Astrocyte (in vitro differentiated cells and primary cell): ENCODE data around the gene KRTAP17-1. TPM values are rescaled to one million over a fixed set of nuclear protein-coding genes. Genes with fewer than 3 reads are reported as not detected.

Experiments used
- DNase-seq: peaks from one replicate; pipeline ENCODE4 v3.0.0-alpha.2; 2010; ENCODE audit warnings: low read depth
- FAIRE-seq: peaks from 2 replicates; lab custom pipeline; 2011; peaks lifted over from hg19 to GRCh38; lab: Jason Lieb, UNC
- H2AFZ ChIP-seq: 2 replicates; pipeline ENCODE4 v1.6.0; 2012; ENCODE audit warnings: low read depth, low read length, inconsistent platforms
- H3K27ac ChIP-seq: 2 replicates; pipeline ENCODE4 v1.5.1; 2011; ENCODE audit warnings: low read depth, low read length, inconsistent platforms
- H3K27me3 ChIP-seq: 2 replicates; pipeline ENCODE4 v1.6.0; 2011; ENCODE audit warnings: low read length, inconsistent platforms; ENCODE audit not compliant: insufficient read depth
- H3K36me3 ChIP-seq: 2 replicates; pipeline ENCODE4 v1.5.1; 2011; ENCODE audit warnings: low read length, inconsistent platforms; ENCODE audit not compliant: insufficient read depth
- H3K4me1 ChIP-seq: 2 replicates; pipeline ENCODE4 v1.5.1; 2011; ENCODE audit warnings: low read length, inconsistent platforms; ENCODE audit not compliant: insufficient read depth
- H3K4me2 ChIP-seq: 2 replicates; pipeline ENCODE4 v1.6.0; 2012; ENCODE audit warnings: low read length, inconsistent platforms
- H3K4me3 ChIP-seq: 2 replicates; pipeline ENCODE4 v1.5.1; 2011; ENCODE audit warnings: low read depth, mild to moderate bottlenecking, low read length, inconsistent platforms; ENCODE audit not compliant: insufficient read depth
- H3K79me2 ChIP-seq: 2 replicates; pipeline ENCODE4 v1.6.0; 2012; ENCODE audit warnings: mild to moderate bottlenecking, low read length, inconsistent platforms; ENCODE audit not compliant: insufficient read depth
- H3K9ac ChIP-seq: 2 replicates; pipeline ENCODE4 v1.6.0; 2012; ENCODE audit warnings: mild to moderate bottlenecking, low read length, inconsistent platforms
- H3K9me3 ChIP-seq: 2 replicates; pipeline ENCODE4 v1.5.1; 2012; ENCODE audit warnings: low read depth, mild to moderate bottlenecking, low read length, inconsistent platforms; ENCODE audit not compliant: insufficient read depth
- H4K20me1 ChIP-seq: 2 replicates; pipeline ENCODE4 v1.6.0; 2012; ENCODE audit warnings: low read length, inconsistent platforms; ENCODE audit not compliant: insufficient read depth
- H3K27ac Mint-ChIP-seq: one replicate; pipeline ENCODE4 v1.8.0; 2021; ENCODE audit warnings: mild to moderate bottlenecking, mixed read lengths; ENCODE audit not compliant: unreplicated experiment
- H3K27me3 Mint-ChIP-seq: one replicate; pipeline ENCODE4 v1.8.0; 2021; ENCODE audit warnings: low read depth, mixed read lengths; ENCODE audit not compliant: unreplicated experiment
- H3K36me3 Mint-ChIP-seq: one replicate; pipeline ENCODE4 v1.8.0; 2021; ENCODE audit warnings: low read depth, mixed read lengths; ENCODE audit not compliant: unreplicated experiment
- H3K4me1 Mint-ChIP-seq: one replicate; pipeline ENCODE4 v1.8.0; 2021; ENCODE audit warnings: low read depth, mixed read lengths; ENCODE audit not compliant: unreplicated experiment
- H3K4me3 Mint-ChIP-seq: one replicate; pipeline ENCODE4 v1.8.0; 2021; ENCODE audit warnings: mild to moderate bottlenecking, moderate library complexity, mixed read lengths; ENCODE audit not compliant: unreplicated experiment
- H3K9me3 Mint-ChIP-seq: one replicate; pipeline ENCODE4 v1.8.0; 2021; ENCODE audit warnings: mild to moderate bottlenecking, mixed read lengths; ENCODE audit not compliant: unreplicated experiment
- EZH2 ChIP-seq: IDR thresholded peaks from 2 replicates; pipeline ENCODE4 v1.6.1; 2012; ENCODE audit warnings: mild to moderate bottlenecking, low read length, inconsistent platforms; ENCODE audit not compliant: insufficient read depth
- total RNA-seq: library from RNA; stranded (reverse); gene quantifications from 2 replicates; pipeline ENCODE4 v1.2.1, GENCODE V29; 2021
- TF ChIP-seq, protein P1 (sequence below): IDR thresholded peaks from 2 replicates; pipeline ENCODE4 v1.5.1; 2011; ENCODE audit warnings: low read depth, mild to moderate bottlenecking, inconsistent platforms, low read length, moderate library complexity; ENCODE audit not compliant: insufficient read depth

The KRTAP17-1 gene
- total RNA-seq, 1 donor from 2014 or later = not detected

DNA sequence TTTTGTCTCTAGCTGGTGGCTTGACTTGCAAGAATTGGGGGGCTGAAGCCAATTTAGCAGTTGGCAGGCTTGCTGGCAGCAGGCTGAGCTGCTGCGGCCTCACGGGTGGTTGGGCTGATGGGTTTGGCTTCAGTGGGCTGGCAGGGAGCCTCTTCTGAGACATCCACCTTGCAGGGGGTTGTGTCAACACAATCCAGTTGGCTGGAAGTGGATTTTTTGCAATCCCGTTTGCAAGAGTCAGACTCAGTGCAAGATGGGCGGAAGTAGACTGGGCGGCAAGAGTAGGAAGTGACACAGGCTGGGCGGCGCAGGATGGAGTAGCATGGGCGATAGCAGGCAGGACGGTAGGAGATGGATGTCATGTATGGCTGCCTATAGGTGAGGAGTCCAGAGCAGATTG, 7.9 kb downstream of the KRTAP17-1 start:
- Histone ChIP-seq H4K20me1 (no peaks in the 10 kb centered on the region), H3K9me3 (no peaks in the 10 kb centered on the region), H3K4me3 (peak overlapping the region; percentile 21), H2AFZ (peak overlapping the region; percentile 57), H3K27ac (no peak overlapping the region), H3K79me2 (no peaks in the 10 kb centered on the region), H3K9ac (no peak overlapping the region), H3K4me2 (peak overlapping the region; percentile 54), H3K27me3 (no peaks in the 10 kb centered on the region), H3K36me3 (no peaks in the 10 kb centered on the region), H3K4me1 (peaks cover 16% of the 10 kb centered on the region)
- H3K9me3 Mint-ChIP-seq = peaks cover 8% of the 10 kb centered on the region
- peaks cover 40% of the 10 kb centered on the region for H3K27me3 Mint-ChIP-seq
- no peaks in the 10 kb centered on the region for H3K4me1 Mint-ChIP-seq
- no peaks in the 10 kb centered on the region for H3K36me3 Mint-ChIP-seq
- TF ChIP-seq, protein P1, sequence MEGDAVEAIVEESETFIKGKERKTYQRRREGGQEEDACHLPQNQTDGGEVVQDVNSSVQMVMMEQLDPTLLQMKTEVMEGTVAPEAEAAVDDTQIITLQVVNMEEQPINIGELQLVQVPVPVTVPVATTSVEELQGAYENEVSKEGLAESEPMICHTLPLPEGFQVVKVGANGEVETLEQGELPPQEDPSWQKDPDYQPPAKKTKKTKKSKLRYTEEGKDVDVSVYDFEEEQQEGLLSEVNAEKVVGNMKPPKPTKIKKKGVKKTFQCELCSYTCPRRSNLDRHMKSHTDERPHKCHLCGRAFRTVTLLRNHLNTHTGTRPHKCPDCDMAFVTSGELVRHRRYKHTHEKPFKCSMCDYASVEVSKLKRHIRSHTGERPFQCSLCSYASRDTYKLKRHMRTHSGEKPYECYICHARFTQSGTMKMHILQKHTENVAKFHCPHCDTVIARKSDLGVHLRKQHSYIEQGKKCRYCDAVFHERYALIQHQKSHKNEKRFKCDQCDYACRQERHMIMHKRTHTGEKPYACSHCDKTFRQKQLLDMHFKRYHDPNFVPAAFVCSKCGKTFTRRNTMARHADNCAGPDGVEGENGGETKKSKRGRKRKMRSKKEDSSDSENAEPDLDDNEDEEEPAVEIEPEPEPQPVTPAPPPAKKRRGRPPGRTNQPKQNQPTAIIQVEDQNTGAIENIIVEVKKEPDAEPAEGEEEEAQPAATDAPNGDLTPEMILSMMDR = no peak
- TF ChIP-seq EZH2 = no peak
- no peak overlapping the region for H3K4me3 Mint-ChIP-seq
- no peak overlapping the region for H3K27ac Mint-ChIP-seq
- FAIRE-seq (no peak), DNase-seq (peak; percentile 68)

DNA sequence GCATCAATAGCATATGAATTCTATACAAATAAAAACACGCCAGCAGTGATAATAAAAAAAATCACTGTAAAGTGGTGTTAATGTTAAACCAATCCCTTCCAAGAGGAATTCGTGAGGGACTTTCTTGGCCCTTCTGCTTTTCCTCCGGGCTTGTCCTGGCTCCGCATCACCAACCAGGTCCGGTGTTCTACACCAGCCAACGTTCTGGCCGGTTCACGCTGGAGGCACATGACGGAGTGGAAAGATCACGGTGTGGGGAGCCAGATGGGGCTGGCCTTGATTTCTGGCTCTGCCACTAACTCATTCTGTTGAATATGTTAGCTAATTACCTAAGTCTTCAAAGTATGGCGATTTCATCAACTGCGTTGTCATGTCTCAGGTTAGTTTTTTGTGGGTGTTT, 11.4 kb downstream of the KRTAP17-1 start:
- no peak for FAIRE-seq
- no peaks in the 10 kb centered on the region for H3K9me3 ChIP-seq

DNA sequence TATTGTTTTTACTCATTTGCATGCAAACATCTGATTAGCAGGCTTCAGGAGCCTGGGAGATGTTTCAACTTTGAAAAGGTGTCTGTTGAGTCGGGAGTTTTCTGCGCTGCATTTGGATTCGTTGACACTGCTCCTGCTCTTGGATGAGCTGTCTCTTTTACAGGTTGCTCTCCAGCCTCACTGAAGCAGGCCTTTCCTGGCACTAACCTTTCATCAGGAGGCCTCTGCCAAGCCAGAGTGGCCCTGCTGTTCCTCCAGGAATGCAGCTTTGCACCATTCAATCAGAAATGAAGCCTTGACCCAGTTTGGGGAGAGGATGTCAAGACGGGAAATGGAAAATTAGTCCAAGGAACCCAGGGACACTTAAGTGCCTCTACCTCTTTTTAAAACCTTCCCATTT, 12.5 kb downstream of the KRTAP17-1 start:
- Histone ChIP-seq H3K4me3 (no peak overlapping the region), H3K27ac (no peak overlapping the region), H2AFZ (no peak overlapping the region), H3K9ac (no peak overlapping the region), H3K79me2 (no peaks in the 10 kb centered on the region), H3K4me1 (peaks cover 7% of the 10 kb centered on the region), H3K36me3 (no peaks in the 10 kb centered on the region), H4K20me1 (no peaks in the 10 kb centered on the region), H3K9me3 (no peaks in the 10 kb centered on the region), H3K4me2 (no peak overlapping the region), H3K27me3 (no peaks in the 10 kb centered on the region)
- no peaks in the 10 kb centered on the region for H3K36me3 Mint-ChIP-seq
- TF ChIP-seq, protein P1 = no peak
- no peak for TF ChIP-seq EZH2
- H3K27me3 Mint-ChIP-seq = peaks cover 21% of the 10 kb centered on the region
- no peak overlapping the region for H3K27ac Mint-ChIP-seq
- peaks cover 8% of the 10 kb centered on the region for H3K9me3 Mint-ChIP-seq
- DNase-seq = no peak
- no peaks in the 10 kb centered on the region for H3K4me1 Mint-ChIP-seq
- no peak overlapping the region for H3K4me3 Mint-ChIP-seq
- FAIRE-seq = no peak

More for the DNA sequence above, 11.4 kb downstream of the KRTAP17-1 start:
- H3K9me3 Mint-ChIP-seq = peaks cover 8% of the 10 kb centered on the region
- H3K4me3 Mint-ChIP-seq = no peak overlapping the region
- no peak for TF ChIP-seq EZH2
- TF ChIP-seq, protein P1 = no peak
- Histone ChIP-seq H3K36me3 (no peaks in the 10 kb centered on the region), H3K79me2 (no peaks in the 10 kb centered on the region), H3K4me3 (no peak overlapping the region), H2AFZ (no peak overlapping the region), H3K27me3 (no peaks in the 10 kb centered on the region), H3K27ac (no peak overlapping the region), H3K4me1 (peaks cover 16% of the 10 kb centered on the region), H3K9ac (no peak overlapping the region), H4K20me1 (no peaks in the 10 kb centered on the region), H3K4me2 (no peak overlapping the region)
- H3K36me3 Mint-ChIP-seq = no peaks in the 10 kb centered on the region
- no peak for DNase-seq
- H3K27ac Mint-ChIP-seq = no peak overlapping the region
- H3K4me1 Mint-ChIP-seq = no peaks in the 10 kb centered on the region
- H3K27me3 Mint-ChIP-seq = peaks cover 28% of the 10 kb centered on the region
